H1 (cell line): Measurements from ENCODE around the gene ASIC1. TPM values are rescaled to one million over a fixed set of nuclear protein-coding genes. Genes with fewer than 3 reads are reported as not detected.

Experiments
- CTCF ChIA-PET: fragments of 300-600 bp; sonication (Branson Sonifier 250); formaldehyde crosslinking; loops from one replicate; lab custom pipeline; 2021; ENCODE audit not compliant: partially characterized antibody; lab: Charles Lee
- POLR2A ChIA-PET: fragments of 300-600 bp; sonication (Branson Sonifier 250); formaldehyde crosslinking; loops from one replicate; lab custom pipeline; 2021; ENCODE audit warnings: inconsistent platforms; ENCODE audit not compliant: partially characterized antibody; lab: Charles Lee
- DNase-seq, 2 experiments: peaks; one replicate each; pipeline versions ENCODE4 v3.0.0 to v3.0.0-alpha.2; 2010 to 2022; ENCODE audit warnings: low spot score in 2 of 2, low read depth in 1 of 2, mixed read lengths in 1 of 2
- FAIRE-seq: peaks from 2 replicates; lab custom pipeline; 2011; peaks lifted over from hg19 to GRCh38; lab: Jason Lieb, UNC
- H2AFZ ChIP-seq: 2 replicates; pipeline ENCODE4 v1.8.1; 2012; ENCODE audit warnings: low read length, inconsistent platforms
- H2AK5ac ChIP-seq: 2 replicates; pipeline ENCODE4 v1.6.1; 2013; ENCODE audit warnings: low read depth, low read length
- H2BK120ac ChIP-seq: replicated peaks from 2 replicates; pipeline ENCODE3; 2013; ENCODE audit warnings: low read depth, low read length, inconsistent platforms
- H2BK12ac ChIP-seq: 2 replicates; pipeline ENCODE4 v1.6.1; 2013; ENCODE audit warnings: low read depth, low read length
- H2BK15ac ChIP-seq: 2 replicates; pipeline ENCODE4 v1.6.1; 2013; ENCODE audit warnings: low read length
- H2BK20ac ChIP-seq: 2 replicates; pipeline ENCODE4 v1.6.1; 2013; ENCODE audit warnings: low read length
- H2BK5ac ChIP-seq: 2 replicates; pipeline ENCODE4 v1.6.1; 2013; ENCODE audit warnings: low read depth, low read length
- H3K14ac ChIP-seq: 2 replicates; pipeline ENCODE4 v1.6.1; 2013; ENCODE audit warnings: inconsistent platforms; ENCODE audit not compliant: insufficient read length
- H3K18ac ChIP-seq: 2 replicates; pipeline ENCODE4 v1.6.1; 2013; ENCODE audit warnings: low read length; ENCODE audit errors: extremely low read depth
- H3K23ac ChIP-seq: 2 replicates; pipeline ENCODE4 v1.6.1; 2013; ENCODE audit warnings: inconsistent platforms; ENCODE audit not compliant: insufficient read length
- H3K23me2 ChIP-seq: 2 replicates; pipeline ENCODE4 v1.6.1; 2013; ENCODE audit warnings: low read depth, low read length
- H3K27ac ChIP-seq: 2 replicates; pipeline ENCODE4 v1.6.1; 2011; ENCODE audit warnings: low read depth, low read length, inconsistent platforms
- H3K27me3 ChIP-seq, 4 experiments: replicated peaks in 1 of 4; 1 replicate in 1 of 4; 2 replicates in 3 of 4; pipeline versions ENCODE4 v1.6.1 to v1.8.1; 2011 to 2013; ENCODE audit warnings: low read length in 3 of 4, mild to moderate bottlenecking in 3 of 4, inconsistent platforms in 2 of 4, mixed read lengths in 2 of 4, moderate library complexity in 1 of 4; ENCODE audit not compliant: control insufficient read depth in 3 of 4, insufficient read depth in 3 of 4; ENCODE audit errors: extremely low read depth in 1 of 4
- H3K36me3 ChIP-seq, 4 experiments: 2 replicates each; pipeline versions ENCODE4 v1.6.1 to v1.8.1; 2011 to 2013; ENCODE audit warnings: mild to moderate bottlenecking in 4 of 4, low read length in 3 of 4, moderate library complexity in 2 of 4, control low read depth in 1 of 4, inconsistent platforms in 1 of 4; ENCODE audit not compliant: insufficient read depth in 4 of 4, control insufficient read depth in 2 of 4
- H3K4ac ChIP-seq: replicated peaks from 2 replicates; pipeline ENCODE3; 2013; ENCODE audit warnings: low read length, low read depth, mixed read lengths, inconsistent platforms; ENCODE audit not compliant: insufficient read length
- H3K4me1 ChIP-seq, 4 experiments: replicated peaks in 1 of 4; 1 replicate in 1 of 4; 2 replicates in 3 of 4; pipeline versions ENCODE4 v1.6.1 to v1.8.1; 2011 to 2013; ENCODE audit warnings: low read length in 3 of 4, inconsistent platforms in 2 of 4, mixed read lengths in 1 of 4; ENCODE audit not compliant: insufficient read depth in 4 of 4, control insufficient read depth in 3 of 4
- H3K4me2 ChIP-seq, 2 experiments: 2 replicates each; pipeline versions ENCODE4 v1.6.1 to v1.8.1; 2011 to 2013; ENCODE audit warnings: low read depth in 2 of 2, low read length in 2 of 2, control low read depth in 1 of 2, inconsistent platforms in 1 of 2, mild to moderate bottlenecking in 1 of 2; ENCODE audit not compliant: insufficient read depth in 1 of 2
- H3K4me3 ChIP-seq, 4 experiments: fragments of 200-600, 300-600 bp in 1 of 4; sonication (generic), shearing (Covaris generic), sonication (Bioruptor Twin) in 1 of 4; 2 replicates each; pipeline versions ENCODE4 v1.5.1 to v1.8.1; 2011 to 2016; ENCODE audit warnings: low read length in 4 of 4, low read depth in 3 of 4, control low read depth in 2 of 4, inconsistent platforms in 2 of 4, mild to moderate bottlenecking in 2 of 4, mixed read lengths in 1 of 4, moderate library complexity in 1 of 4; ENCODE audit not compliant: insufficient read depth in 2 of 4; ENCODE audit errors: extremely low read depth in 1 of 4
- H3K56ac ChIP-seq: replicated peaks from 2 replicates; pipeline ENCODE3; 2013; ENCODE audit warnings: low read depth, mild to moderate bottlenecking, mixed read lengths, low read length, inconsistent platforms; ENCODE audit not compliant: insufficient read length
- H3K79me1 ChIP-seq: 2 replicates; pipeline ENCODE4 v1.6.1; 2013; ENCODE audit warnings: low read depth, low read length, control low read depth
- H3K79me2 ChIP-seq, 2 experiments: 2 replicates each; pipeline versions ENCODE4 v1.6.1 to v1.8.1; 2012 to 2013; ENCODE audit warnings: low read length in 2 of 2, mild to moderate bottlenecking in 2 of 2, inconsistent platforms in 1 of 2; ENCODE audit not compliant: insufficient read depth in 2 of 2, control insufficient read depth in 1 of 2
- H3K9ac ChIP-seq, 4 experiments: replicated peaks in 1 of 4; 1 replicate in 1 of 4; 2 replicates in 3 of 4; pipeline versions ENCODE4 v1.6.1 to v1.8.1; 2011 to 2013; ENCODE audit warnings: low read depth in 3 of 4, low read length in 3 of 4, control low read depth in 2 of 4, mild to moderate bottlenecking in 2 of 4, moderate library complexity in 2 of 4, inconsistent platforms in 1 of 4; ENCODE audit errors: extremely low read depth in 1 of 4
- H3K9me3 ChIP-seq, 2 experiments: 2 replicates each; pipeline versions ENCODE4 v1.6.1 to v1.8.1; 2012 to 2013; ENCODE audit warnings: mild to moderate bottlenecking in 2 of 2, moderate library complexity in 2 of 2, control low read depth in 1 of 2, inconsistent platforms in 1 of 2, low read depth in 1 of 2, low read length in 1 of 2, mixed read lengths in 1 of 2; ENCODE audit not compliant: insufficient read depth in 2 of 2
- H4K20me1 ChIP-seq, 2 experiments: replicated peaks in 1 of 2; 2 replicates each; pipeline versions ENCODE3 to v1.8.1; 2011 to 2013; ENCODE audit warnings: inconsistent platforms in 2 of 2, low read length in 2 of 2, mild to moderate bottlenecking in 1 of 2; ENCODE audit not compliant: insufficient read depth in 2 of 2, control insufficient read depth in 1 of 2
- H4K5ac ChIP-seq: 2 replicates; pipeline ENCODE4 v1.6.1; 2013; ENCODE audit warnings: low read length, low read depth, mixed read lengths, inconsistent platforms; ENCODE audit not compliant: insufficient read length
- H4K8ac ChIP-seq: 2 replicates; pipeline ENCODE4 v1.8.0; 2013; ENCODE audit warnings: mild to moderate bottlenecking, moderate library complexity, low read length, inconsistent platforms; ENCODE audit not compliant: insufficient read depth; ENCODE audit errors: extremely low read depth
- H4K91ac ChIP-seq: replicated peaks from 2 replicates; pipeline ENCODE3; 2013; ENCODE audit warnings: low read length, mixed read lengths, inconsistent platforms; ENCODE audit not compliant: insufficient read length
- SP4 ChIP-seq: IDR thresholded peaks from 2 replicates; pipeline ENCODE4 v1.6.1; 2012; ENCODE audit warnings: low read length, inconsistent platforms
- TAF7 ChIP-seq: optimal IDR thresholded peaks from 2 replicates; pipeline ENCODE3; 2011; ENCODE audit warnings: low read depth, mild to moderate bottlenecking, inconsistent platforms, low read length, moderate library complexity, borderline replicate concordance
- WGBS, 2 experiments: shearing (Covaris generic) in 1 of 2; methylation state at CpG; one replicate each; pipeline versions ENCODE4 v1.1.6 to v1.1.7; 2013 to 2015; ENCODE audit warnings: low lambda C conversion rate in 2 of 2, mixed read lengths in 2 of 2, inconsistent platforms in 1 of 2, low coverage in 1 of 2, missing lambda C conversion rate in 1 of 2; ENCODE audit not compliant: insufficient replicate concordance in 2 of 2, insufficient coverage in 1 of 2, insufficient read length in 1 of 2; ENCODE audit errors: extremely low coverage in 1 of 2, missing lambda C conversion rate in 1 of 2; 5-methylcytosine and 5-hydroxymethylcytosine counted together
- polyA plus RNA-seq, 7 experiments: library from polyadenylated mRNA; depleted of rRNA in 3 of 7; stranded (reverse) in 5 of 7; unstranded in 2 of 7; fragments of >200 nt in 5 of 7; fragments of 200-250 nt in 2 of 7; gene quantifications; 1 replicate in 5 of 7; 2 replicates in 1 of 7; 4 replicates in 1 of 7; pipeline versions ENCODE4 v1.2.1 to v1.2.3, GENCODE V29; 2011 to 2013; ENCODE audit warnings: missing spikeins in 2 of 7, mixed read lengths in 2 of 7
- total RNA-seq: library from RNA; stranded (reverse); fragmentation: NEBNext Ultra II Directional; extraction: Animal tissue kit (Norgen Biotek cat#: 25700); gene quantifications from 2 replicates; pipeline ENCODE4 v1.2.1, GENCODE V29; 2021
- TF ChIP-seq, protein P1 (sequence below): IDR thresholded peaks from 2 replicates; pipeline ENCODE4 v1.6.1; 2011; ENCODE audit warnings: low read length, improper control_type of control experiment

Gene ASIC1
- total and polyA plus RNA-seq, 2 of the 8 experiments (the other 6 are each of a cell fraction or from before 2014, with no cell fraction given) = 2.4 to 4.4 TPM

DNA sequence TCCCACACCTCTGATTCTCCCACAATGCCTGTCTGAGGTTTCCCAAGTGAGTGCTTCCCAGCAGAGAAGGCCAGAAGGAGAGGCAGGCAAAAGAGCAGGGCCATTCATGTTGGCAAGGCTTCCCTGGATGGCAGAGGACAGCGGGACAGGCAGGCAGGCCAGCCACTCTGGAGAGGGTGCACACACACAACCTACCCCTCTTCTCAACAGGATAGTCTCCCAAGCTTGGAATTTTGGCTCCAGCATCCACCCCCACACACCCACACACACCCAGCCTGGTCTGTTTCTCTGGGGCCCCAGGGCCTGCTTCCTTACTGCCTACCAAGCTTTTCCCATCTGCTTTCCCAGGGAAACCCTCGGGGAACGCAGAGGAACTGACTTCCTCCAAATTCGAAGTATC lies 16.7 kb upstream of the ASIC1 start:
- Histone ChIP-seq H3K18ac (no peak overlapping the region), H3K56ac (no peak overlapping the region), H2BK120ac (no peak overlapping the region), H3K4me2 (no peak overlapping the region), H2BK12ac (0 out of 2 replicates have a peak overlapping the region, but pooled peaks have one; percentile 27), H3K23ac (no peak overlapping the region), H2AK5ac (no peak overlapping the region), H3K79me1 (no peaks in the 10 kb centered on the region), H3K4me1 (no peaks in the 10 kb centered on the region), H3K4me3 (no peak overlapping the region), H2BK5ac (no peak overlapping the region), H3K9me3 (no peaks in the 10 kb centered on the region), H3K14ac (no peak overlapping the region), H4K20me1 (no peaks in the 10 kb centered on the region), H3K36me3 (no peaks in the 10 kb centered on the region), H4K91ac (no peak overlapping the region), H4K8ac (peak overlapping the region; percentile 82), H3K9ac (no peak overlapping the region), H3K27me3 (no peaks in the 10 kb centered on the region; a peak in 2 of 7 replicates), H3K27ac (no peak overlapping the region), H4K5ac (no peak overlapping the region), H2BK15ac (no peak overlapping the region), H3K79me2 (no peaks in the 10 kb centered on the region), H2AFZ (no peak overlapping the region), H3K4ac (no peak overlapping the region), H3K23me2 (no peaks in the 10 kb centered on the region; the same call in 1 of the 2 replicates), H2BK20ac (no peak overlapping the region)
- TF ChIP-seq, protein P1, sequence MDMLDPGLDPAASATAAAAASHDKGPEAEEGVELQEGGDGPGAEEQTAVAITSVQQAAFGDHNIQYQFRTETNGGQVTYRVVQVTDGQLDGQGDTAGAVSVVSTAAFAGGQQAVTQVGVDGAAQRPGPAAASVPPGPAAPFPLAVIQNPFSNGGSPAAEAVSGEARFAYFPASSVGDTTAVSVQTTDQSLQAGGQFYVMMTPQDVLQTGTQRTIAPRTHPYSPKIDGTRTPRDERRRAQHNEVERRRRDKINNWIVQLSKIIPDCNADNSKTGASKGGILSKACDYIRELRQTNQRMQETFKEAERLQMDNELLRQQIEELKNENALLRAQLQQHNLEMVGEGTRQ = no peak
- TF ChIP-seq TAF7 = no peak
- TF ChIP-seq SP4 = no peak
- ChIA-PET CTCF (interaction anchor here (0.6 to 13.4 kb wide), 8 partner anchors 11 to 195 kb away, joined by 4 to 296 read pairs (median 35); partner anchors contain the start of gene AQP6), POLR2A (interaction anchor here (5.4 kb wide), 1 partner anchor 15 kb away, joined by 19 read pairs; no protein-coding TSS in a partner anchor)
- 87% methylated on average over 4 of the region's 4 CpGs; no CpG with 5 or more reads in 1 of the 2 experiments for WGBS, 2 experiments
- DNase-seq (no peak), FAIRE-seq (no peak)
